NCI-H128 (cell line): ENCODE measurements around the gene PNKD.

Experiments
- DNase-seq: peaks from one replicate; lab custom pipeline; 2025; ENCODE audit not compliant: unreplicated experiment; lab: John Stamatoyannopoulos, UW

PNKD gene

DNA sequence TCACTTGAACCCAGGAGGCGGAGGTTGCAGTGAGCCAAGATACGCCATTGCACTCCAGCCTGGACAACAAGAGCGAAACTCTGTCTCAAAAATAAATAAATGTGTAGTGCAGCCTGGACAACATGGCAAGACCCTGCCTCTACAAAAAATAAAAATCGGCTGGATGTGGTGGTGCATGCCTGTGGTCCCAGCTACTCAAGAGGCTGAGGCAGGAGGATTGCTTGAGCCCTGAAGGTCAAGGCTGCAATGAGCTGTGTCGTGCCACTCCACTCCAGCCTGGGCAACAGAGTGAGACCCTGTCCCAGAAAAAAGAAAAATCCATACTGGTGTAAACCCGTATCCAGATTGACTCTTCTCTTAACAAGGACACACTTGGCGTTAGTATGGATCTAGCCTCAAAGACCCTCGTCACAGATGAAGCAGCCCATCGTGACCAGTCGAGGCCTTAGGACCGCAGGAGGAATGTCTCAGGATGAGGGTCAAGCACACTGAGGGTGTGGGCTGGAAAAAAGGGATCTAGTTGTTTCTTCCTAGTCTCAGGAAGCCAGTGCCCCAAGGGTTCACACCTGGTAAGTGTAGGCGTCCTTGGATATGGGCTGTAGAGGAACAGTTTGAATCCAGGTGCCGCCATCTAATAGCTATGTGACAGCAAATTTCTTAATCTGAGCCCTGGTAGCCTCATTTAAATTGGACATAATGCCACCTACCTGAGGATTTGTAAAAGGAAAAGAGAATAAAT lies 13.5 kb upstream of the PNKD start:
- no peak for DNase-seq

DNA sequence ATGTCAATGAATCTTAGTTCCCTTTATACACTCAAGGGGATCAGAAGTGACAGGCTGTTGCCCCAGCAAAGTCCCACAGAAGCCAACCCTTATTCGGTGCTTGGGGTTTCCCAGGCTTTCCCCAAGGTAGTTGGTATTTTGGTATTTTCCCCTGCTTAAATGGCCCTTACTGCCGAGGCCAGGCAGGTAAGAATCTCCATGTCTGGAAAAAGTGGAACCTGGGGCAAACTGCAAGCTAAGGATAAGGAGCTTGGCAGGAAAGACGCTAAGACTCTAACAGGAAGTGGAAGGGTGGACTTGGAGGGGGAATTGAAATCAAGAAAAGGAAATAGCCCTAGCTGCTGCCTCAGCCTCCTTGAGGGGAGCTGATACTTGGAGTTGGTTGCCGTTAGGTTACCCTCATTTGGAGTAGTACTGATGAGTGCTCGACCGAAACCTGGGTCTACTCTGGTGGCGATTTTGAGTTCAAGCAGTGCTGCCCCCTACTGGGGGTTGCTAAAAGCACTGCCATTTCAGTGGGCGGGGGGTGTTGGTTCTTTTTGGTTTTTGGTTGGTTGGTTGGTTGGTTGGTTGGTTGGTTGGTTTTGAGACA lies 12.8 kb upstream of the PNKD start:
- no peak for DNase-seq

GRCh38 chr2:218259099-218259961 lies 11.0 kb upstream of the PNKD start:
- DNase-seq = no peak

DNA sequence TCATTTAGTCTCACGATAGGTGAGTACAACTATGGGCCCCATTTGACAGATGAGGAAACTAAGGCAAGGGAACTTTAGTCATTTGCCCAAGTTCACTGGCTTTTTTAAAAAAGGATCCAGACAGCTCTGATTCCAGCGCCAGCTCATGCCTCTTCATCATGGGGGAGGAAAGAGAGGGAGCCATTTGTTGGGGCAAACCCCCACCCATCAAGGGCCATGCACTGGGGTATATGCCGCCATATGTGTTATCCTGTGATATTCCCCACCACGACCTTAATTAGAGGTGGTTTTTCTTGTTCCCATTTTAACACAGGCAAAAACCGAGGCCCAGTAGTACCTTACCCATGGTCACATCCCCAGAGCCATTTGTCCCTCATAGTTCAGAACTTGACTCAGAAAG lies 10.2 kb upstream of the PNKD start:
- DNase-seq = no peak

DNA sequence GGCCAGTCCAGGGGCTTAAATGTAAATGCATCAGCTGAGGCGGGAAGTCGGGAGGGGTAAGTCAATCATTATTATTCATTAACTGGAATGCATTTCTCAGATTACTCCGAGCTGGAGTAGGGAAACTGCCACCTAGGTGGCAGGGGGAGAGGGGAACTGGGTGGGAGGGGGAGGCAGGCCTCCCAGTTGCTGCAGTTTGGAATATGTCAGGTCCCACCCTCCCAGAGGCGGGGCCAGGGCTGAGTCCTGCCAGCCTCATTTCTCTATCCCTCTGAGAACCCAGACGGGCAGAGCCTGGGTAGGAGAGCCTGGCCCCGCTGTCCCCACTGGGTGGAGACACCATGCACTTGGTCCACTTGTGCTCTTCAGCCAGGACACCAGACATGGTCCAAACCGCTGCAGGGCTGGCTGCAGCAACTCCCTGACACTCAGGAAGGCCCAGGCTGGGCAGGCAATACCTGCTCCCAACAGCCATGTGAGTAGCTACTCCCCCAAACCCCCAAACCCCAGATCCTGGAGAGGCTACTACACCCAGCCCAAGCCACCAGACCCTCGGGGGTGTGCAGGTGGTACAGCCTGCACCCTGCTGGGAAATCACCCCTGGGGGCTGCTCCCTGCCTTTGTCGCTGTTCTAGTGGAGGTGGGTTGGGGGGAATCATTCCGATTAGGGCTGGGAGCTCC lies 9.4 kb upstream of the PNKD start, which contains the start of gene GPBAR1:
GPBAR1 (plus strand) TSS at position 274 of the 681 bp plus-strand sequence. CDS start 1,710 bp downstream, outside the sequence.
- DNase-seq = no peak

DNA sequence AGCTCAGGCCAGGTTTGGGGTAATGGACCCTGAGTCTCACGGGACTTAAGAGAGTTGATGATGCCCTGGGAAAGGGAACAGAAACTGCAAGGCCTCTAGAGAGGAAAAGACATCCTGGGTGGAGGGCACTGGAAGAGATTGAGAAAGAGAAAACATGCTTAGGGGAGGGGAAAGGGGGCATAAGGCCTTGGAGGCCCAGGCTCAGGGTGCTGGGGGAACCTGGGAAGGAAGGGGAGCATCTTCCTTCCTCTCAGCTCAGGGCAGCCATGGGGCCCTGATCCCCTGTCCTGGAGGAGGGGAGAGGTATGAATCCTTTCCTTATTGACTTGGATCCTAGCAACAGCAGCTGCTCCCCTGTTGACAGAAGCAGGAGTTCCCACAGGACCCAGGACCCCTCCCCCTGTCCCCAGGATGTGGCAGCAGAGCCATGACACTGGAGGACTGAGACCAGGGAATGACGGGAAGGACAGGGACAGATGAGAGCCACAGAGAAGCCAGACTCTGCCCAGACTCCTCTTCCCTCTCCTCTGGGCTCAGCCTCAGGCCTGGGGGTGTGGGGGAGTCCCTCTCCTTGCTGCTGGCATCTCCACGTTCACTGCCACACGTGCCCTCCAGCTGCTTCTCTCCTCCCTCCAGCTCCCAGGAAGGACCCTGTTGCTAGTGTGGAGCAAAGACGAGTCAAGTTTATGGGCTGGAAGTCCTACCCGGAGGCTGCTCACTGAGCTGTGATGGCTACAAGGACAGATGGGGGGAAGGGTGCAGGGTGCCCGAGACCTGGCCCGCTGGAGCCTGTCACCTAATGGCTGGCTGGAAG lies 8.7 kb upstream of the PNKD start:
- DNase-seq = no peak

GRCh38 chr2:218262237-218262600 lies 8.1 kb upstream of the PNKD start:
- no peak for DNase-seq

- DNase-seq = no peak
Observed at GRCh38 chr2:218262631-218263586, 7.4 kb upstream of the PNKD start.

- no peak for DNase-seq
Observed at GRCh38 chr2:218263817-218264641, 6.3 kb upstream of the PNKD start.

DNA sequence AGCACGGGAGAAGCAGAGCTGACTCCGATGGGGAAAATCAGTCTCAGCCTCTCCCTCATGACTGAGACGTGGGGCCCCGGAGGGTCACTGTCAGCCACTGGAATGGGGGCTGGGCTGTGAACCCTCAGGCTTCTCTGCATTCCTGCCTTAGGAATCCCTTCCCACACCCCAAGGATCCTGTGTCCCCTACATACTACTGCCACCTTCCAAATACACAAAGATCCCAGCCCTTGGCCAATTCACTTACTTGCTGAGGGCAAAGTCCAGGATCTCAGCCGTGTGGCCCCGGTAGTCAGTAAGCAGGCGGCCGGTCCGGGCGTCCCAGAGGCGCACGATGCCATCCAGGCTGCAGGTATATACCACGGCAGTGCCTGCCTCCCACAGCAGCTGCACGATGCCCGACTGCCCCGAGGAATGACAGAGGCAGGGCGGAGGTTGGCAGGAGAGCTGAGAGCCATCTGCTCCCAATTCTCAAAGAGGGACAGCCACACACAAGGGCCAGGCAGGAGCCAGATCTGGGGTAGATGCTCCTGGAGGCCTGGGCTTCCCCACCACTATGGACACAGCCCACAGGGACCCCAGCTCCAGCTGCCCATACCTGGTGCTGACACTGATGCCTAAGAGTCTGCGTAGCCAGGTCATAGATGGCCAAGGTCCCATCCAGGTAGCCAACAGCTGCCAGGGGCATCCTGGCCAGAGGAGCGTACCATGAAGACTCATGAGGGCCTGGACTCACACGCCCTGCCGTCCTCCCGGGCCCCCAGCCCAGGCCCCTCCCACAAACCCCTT lies 5.4 kb upstream of the PNKD start:
- no peak for DNase-seq

DNA sequence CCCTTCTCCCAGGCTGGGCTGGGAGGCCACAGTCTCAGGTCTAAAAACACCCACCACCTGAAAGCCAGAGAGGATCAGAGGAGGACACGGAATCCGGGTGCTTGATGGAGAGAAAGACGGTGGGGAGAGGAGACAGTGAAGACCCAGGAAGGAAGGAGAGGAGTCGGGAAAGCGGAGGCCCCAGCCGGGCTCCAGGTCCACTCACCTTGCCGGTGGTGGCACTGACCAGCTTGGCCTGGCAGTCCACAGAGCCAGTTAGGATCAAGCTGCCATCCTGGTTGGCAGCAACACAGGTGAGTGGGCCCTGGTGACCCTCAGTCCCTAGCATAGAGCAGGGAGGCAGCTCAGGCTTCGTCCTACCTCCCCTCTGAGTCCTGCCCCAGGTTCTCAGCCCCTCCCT lies 4.7 kb upstream of the PNKD start:
- DNase-seq = no peak

DNA sequence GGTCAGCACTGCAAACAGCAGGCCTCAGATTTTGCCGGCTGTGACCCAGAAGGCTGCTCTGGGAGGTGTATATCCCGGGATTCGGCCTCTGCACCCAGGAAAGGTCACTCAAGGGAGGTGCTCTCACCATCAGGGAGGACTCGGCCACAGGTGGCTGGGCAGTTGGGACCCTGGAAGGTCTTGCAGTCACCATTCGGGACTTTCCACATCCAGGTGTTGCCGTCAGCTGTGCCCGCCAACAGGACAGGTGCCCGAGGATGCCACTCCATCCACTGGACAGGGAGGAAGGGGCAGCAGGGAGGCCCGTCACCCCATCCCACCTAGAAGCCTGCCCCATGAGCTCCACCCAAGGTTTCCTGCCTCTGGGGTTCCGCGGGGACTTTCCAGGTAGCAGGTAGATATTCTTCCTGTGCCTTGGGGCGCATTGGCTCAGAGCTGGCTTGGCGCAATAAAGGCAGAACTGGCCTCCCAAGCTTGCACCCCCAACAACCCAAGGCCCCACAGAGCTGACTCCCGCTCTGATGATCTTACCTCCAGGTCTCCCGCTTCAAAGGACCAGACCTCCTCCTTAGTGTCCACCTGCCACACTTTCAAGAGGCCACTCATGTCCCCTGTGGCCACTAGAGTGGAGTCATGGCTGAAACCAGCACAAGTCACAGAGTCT lies 3.9 kb upstream of the PNKD start:
- no peak for DNase-seq

DNA sequence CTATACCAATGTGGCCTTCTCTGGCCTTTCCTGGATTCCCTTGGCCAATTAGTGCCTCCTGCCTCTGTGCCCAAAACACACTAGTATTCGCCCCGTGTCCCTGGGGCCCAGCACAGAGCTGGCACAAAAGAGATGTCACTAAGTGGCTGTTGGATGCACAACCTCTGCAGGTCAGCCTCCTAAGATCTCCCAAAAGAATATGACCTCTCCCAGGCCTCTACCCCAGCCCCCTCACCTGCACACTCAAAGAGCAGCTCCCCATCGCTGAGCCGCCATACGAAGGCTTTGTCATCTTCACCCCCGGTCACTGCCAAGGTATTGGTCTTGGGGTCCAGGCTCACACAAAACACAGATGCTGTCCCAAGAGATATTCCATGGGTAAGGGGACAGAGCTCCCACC lies 3.1 kb upstream of the PNKD start:
- DNase-seq = no peak

- no peak for DNase-seq
Observed at GRCh38 chr2:218270721-218271486, 585 bp downstream of the PNKD start.

- no peak for DNase-seq
Observed at GRCh38 chr2:218271487-218271797, 1.1 kb downstream of the PNKD start.

DNA sequence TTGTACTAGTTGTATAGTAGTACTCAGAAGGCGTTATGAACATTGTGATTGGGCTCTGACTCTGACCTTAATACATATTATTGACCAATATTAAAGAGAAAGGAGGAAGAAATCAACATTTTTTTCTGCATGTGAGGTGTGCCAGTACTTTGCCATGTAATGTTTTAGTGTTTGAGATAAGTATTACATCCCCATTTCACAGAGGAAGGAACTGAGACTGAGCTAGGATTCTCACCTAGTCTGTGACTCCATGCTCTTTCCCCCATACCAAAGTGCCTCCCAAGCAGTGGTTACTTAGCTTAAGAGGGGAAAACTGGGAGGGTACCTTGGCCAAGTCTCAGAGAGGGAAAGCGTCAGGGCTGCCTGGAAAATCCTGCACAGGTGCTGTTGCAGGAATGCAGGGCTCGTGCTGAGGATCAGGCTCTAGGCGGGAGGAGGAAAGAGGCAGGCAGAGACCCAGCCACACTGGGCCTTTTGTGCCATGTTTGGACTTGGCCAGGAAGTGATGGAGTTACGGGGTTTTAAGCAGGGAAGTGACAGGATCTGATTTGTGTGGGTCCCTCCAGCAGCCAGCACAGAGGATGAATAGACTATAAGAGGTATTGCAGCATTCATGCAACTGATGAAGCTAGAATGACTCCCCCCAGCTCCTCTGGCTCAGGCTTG lies 1.7 kb downstream of the PNKD start:
- DNase-seq = no peak
